Skeletal muscle cell (primary cell): ENCODE measurements around the gene ANKRD1.

ENCODE experiments used
- DNase-seq: peaks from one replicate; pipeline ENCODE4 v3.0.0-alpha.2; 2010; ENCODE audit warnings: low read depth
- H3K4me3 ChIP-seq: 2 replicates; pipeline ENCODE4 v1.5.1; 2011; ENCODE audit warnings: low read depth, mild to moderate bottlenecking, control low read depth, low read length, moderate library complexity

ANKRD1 gene

GRCh38 chr10:90937645-90938258 is 16.9 kb upstream of the ANKRD1 start:
- no peak overlapping the region for H3K4me3 ChIP-seq

GRCh38 chr10:90936276-90936659 is 15.4 kb upstream of the ANKRD1 start:
- DNase-seq, result no peak
- no peak overlapping the region for H3K4me3 ChIP-seq

More at GRCh38 chr10:90937645-90938258, 16.9 kb upstream of the ANKRD1 start:
- DNase-seq, result no peak

DNA sequence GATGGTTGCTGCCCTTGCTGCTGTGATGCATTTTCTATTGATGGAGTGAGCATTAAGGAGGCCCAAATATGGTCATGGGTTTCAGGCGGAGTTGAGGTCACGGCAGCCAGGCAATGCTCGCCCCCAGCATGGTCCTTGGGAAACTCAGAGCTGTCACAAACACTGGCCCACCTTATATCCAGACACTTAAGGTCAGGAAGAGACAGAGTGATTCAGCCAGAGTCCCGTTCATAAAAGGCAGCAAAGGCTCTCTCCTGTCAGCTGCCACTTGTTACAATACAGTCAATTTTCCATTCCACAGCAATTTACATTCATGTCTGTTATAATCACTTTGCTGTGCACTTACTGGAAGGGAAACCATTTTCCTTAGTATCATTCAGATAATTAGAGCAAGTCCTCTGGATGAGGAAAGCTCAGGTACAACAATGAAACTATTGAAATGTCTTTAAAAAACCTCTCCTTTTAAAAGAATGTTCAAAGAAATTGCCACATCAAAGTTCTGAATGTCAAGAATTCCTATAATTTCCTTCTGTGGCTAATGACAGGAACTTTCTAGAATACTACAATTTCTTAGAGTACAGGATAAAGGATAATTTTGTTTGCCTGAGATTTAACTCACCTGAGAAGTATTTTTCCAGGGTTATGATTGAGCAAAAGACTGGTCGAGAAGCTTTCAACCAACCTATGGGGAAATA is 14.8 kb upstream of the ANKRD1 start:
- no peak overlapping the region for H3K4me3 ChIP-seq
- no peak for DNase-seq

- H3K4me3 ChIP-seq, result no peak overlapping the region
- peak; percentile 84 for DNase-seq
Observed at GRCh38 chr10:90930971-90931871, 10.3 kb upstream of the ANKRD1 start.

DNA sequence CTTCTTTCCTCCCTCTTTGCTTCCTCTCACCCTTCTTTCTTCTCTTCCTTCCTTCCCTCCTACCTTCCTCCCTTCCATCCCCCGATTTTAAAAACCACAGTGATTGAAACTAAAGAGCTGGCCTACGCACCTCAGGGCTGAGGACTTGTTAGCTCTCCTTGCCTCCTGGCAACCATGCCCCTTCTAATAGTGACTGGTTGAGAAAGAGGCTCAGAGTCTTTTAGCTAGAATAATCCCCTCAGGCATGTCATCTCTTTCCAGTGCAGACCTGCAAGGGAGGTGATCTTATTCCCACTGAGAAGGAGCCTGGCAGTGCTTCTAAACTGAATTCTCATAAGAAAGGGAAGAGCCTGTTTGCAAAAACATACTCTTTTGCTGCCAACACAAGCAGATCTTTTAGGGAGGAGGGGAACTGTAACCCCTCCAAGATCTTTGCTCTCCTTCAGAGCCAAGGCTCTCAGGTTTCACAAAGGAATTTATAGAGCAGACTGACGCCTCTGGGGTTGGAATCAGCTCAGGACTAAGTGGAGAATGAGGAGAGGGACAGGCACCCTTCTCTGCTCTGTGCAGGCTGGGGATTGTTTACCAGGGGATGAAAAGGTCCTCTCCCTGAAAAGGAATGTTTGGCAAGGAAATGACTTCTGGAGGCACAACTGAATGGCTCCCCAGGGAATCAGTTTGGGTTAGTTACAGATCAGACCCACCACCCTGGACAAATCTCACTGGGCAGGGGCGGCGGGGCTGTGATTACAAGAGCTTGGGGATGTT is 9.4 kb upstream of the ANKRD1 start:
- H3K4me3 ChIP-seq, result no peak overlapping the region
- DNase-seq, result peak; percentile 84

GRCh38 chr10:90929179-90929578 is 8.3 kb upstream of the ANKRD1 start:
- no peak overlapping the region for H3K4me3 ChIP-seq
- no peak for DNase-seq

DNA sequence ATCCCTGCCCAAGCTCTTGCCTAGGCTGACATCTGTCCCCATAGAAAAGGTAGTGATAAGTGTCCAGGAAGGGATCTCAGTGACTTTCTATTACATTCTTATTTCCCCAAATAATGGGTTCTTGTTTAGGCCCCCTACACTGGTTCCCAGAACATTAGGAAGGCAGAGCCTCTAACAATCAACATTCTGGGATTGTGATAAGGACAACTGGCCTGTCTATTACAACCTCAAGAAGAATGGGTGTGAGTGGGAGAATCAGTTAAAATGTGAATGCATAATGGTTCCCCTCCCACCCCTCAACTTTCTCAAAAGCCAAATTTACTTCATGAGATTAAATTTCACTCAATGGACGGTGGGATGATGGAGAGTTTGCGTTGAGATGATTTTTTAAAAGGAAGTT is 6.4 kb upstream of the ANKRD1 start:
- H3K4me3 ChIP-seq, result no peak overlapping the region
- no peak for DNase-seq

- H3K4me3 ChIP-seq, result no peak overlapping the region
- DNase-seq, result no peak
Observed at GRCh38 chr10:90925079-90926029, 4.5 kb upstream of the ANKRD1 start.

DNA sequence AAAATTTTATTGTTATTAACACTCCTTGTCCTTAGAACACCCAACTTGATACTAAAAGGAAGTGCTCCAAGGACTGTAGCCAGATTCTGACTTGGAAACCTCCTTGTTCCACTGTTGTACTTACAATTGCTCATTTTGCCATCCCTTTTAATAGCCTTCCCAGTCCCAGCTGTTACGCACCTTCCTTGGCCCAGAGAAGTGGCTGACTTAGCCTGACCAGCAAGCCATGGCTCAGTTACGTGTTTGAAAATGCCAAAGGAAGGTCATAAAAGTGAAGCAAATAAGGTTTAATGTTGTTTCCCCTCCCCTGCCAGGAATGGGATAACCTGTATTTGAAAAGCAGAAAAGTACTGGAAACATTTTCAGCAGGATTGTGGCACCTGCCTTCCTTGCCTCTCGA is 3.7 kb upstream of the ANKRD1 start:
- H3K4me3 ChIP-seq, result no peak overlapping the region
- no peak for DNase-seq

- H3K4me3 ChIP-seq, result no peak overlapping the region
- no peak for DNase-seq
Observed at GRCh38 chr10:90923111-90923731, 2.3 kb upstream of the ANKRD1 start.

DNA sequence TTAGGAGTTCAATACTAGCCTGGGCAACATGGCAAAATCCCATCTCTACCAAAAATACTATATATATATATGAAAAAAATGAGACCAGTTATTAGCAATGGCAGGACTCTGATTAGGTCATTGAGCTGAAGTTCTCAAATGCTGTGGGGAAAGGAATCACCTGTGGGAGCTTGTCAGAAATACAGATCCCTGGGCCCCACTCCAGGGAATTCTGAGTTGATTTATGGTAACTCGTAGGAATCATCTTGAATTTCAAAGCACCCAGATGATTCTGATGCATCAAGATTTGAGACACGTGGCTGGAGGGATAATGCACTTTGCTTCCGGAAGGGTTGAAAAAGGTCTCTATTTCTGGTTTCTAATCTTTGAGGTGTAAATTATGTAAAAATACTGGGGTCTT is 1.0 kb upstream of the ANKRD1 start:
- no peak overlapping the region for H3K4me3 ChIP-seq
- DNase-seq, result no peak

DNA sequence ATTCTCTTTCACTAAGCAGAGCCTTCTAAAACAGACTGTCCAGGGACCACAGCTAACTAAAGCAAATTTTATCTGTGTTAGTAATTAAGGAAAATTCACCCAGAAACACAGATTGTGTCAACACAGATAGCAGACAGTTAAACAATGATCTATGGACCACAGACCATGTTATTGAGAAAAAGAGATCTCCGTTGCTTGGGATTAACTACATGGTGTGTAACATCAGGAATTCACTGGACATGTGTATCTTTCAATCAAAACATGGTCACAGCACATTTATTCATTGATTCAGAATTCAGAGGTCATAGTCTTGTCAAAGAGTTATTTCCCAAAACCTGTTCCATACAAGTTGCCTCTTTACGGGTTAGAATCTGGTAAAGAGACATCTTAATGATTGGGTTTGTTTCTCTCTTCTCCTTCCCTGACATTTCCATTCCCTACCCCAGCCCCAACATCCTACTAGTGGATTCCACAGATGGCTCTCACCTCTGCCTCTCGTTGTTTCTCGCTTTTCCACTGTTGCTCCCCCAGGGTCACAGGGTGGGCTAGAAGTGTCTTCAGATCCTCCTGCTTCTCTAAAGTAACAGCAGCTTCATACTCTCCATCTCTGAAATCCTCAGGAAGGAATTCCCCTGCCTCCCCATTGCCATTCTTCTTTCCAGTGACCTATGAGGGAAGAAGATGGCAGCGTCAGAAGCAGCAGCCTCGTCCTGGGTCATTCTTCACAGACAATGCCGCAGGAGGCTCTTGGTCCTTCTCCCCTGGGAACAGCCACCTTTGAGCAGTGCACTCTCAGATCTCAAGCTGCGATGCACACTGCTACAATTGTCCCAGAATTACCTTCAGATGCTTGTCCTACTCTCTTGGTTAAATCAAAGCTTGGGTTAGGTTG is 958 bp downstream of the ANKRD1 start:
- no peak for DNase-seq
- peak overlapping the region; percentile 40 for H3K4me3 ChIP-seq

DNA sequence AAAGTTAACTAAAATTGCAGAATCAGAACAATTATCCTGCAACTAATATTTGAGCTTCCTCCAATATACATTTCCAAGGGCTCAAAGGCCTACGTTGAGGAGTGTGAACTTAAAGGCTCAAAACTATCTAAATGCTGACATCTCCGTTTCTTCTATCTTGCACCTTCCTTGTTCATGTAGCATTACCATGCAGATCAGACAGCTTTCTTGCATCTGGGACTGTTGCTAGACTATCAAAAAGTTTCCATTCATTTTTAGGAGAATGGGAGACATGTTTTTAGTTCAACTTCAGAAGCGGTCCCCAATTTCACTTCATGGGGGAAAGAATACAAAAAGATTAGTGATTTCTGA is 2.9 kb downstream of the ANKRD1 start:
- peak overlapping the region; percentile 6 for H3K4me3 ChIP-seq
- DNase-seq, result no peak

GRCh38 chr10:90917238-90917967 is 3.5 kb downstream of the ANKRD1 start:
- no peak for DNase-seq
- peak overlapping the region; percentile 6 for H3K4me3 ChIP-seq

GRCh38 chr10:90916392-90917237 is 4.3 kb downstream of the ANKRD1 start:
- no peak for DNase-seq
- H3K4me3 ChIP-seq, result no peak overlapping the region

DNA sequence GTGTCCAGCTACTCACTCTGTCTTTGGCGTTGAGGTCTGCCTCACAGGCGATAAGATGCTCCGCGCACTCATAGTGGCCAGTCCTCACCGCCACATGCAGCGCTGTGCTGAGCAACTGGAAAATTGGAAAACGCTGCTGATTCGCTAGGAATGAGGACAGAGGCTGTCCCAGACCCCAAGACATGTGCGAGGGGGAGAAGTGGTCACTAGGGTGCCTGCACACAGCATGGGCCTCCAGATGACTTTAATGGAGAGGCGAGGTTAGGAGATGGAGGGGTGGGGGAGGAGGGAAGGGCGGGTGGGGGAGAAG is 5.2 kb downstream of the ANKRD1 start:
- no peak for DNase-seq
- no peak overlapping the region for H3K4me3 ChIP-seq
